NT2/D1 (cell line): ENCODE data around the gene ECI2.

ENCODE experiments used
- YY1 ChIP-seq: IDR thresholded peaks from 2 replicates; pipeline ENCODE4 v1.6.1; 2011; ENCODE audit not compliant: insufficient read length, insufficient read depth
- ZNF274 ChIP-seq: IDR thresholded peaks from 2 replicates; pipeline ENCODE4 v1.6.1; 2011; ENCODE audit warnings: mild to moderate bottlenecking, low read depth, low read length

- TF ChIP-seq ZNF274 (no peak), YY1 (no peak)
Measured at GRCh38 chr6:4101298-4101697, 34.1 kb downstream of the ECI2 start.
